CD14-positive monocyte (primary cell): Measurements from ENCODE around the gene CHAT. TPM values are rescaled to one million over a fixed set of nuclear protein-coding genes. Genes with fewer than 3 reads are reported as not detected.
A peak's percentile ranks its signal among the peaks of the same experiment; 100 is the strongest.

Experiments
- DNase-seq, 3 donors: peaks; one replicate each; pipeline ENCODE4 v3.0.0-alpha.2; 2011 to 2022
- H2AFZ ChIP-seq: 2 replicates; pipeline ENCODE4 v1.6.0; 2012; ENCODE audit warnings: mild to moderate bottlenecking, low read depth, low read length, inconsistent platforms; ENCODE audit not compliant: insufficient read depth, poor library complexity, severe bottlenecking
- H3K27ac ChIP-seq, 2 donors: 1 replicate in 1 of 2; 2 replicates in 1 of 2; pipeline ENCODE4 v1.5.1; 2012 to 2013; ENCODE audit warnings: low read length in 2 of 2, control low read depth in 1 of 2, inconsistent platforms in 1 of 2, low read depth in 1 of 2, mild to moderate bottlenecking in 1 of 2
- H3K27me3 ChIP-seq, 2 donors: one replicate each; pipeline versions ENCODE4 v1.6.0 to v1.6.1; 2011 to 2013; ENCODE audit warnings: low read length in 2 of 2; ENCODE audit not compliant: control insufficient read depth in 2 of 2, insufficient read depth in 2 of 2
- H3K36me3 ChIP-seq, 2 donors: replicated peaks in 1 of 2; 1 replicate in 1 of 2; 2 replicates in 1 of 2; pipeline versions ENCODE4 v1.5.1 to v1.6.1; 2012 to 2013; ENCODE audit warnings: low read length in 2 of 2, control low read depth in 1 of 2, inconsistent platforms in 1 of 2, mild to moderate bottlenecking in 1 of 2; ENCODE audit not compliant: insufficient read depth in 2 of 2, control insufficient read depth in 1 of 2
- H3K4me1 ChIP-seq, 2 donors: 1 replicate in 1 of 2; 2 replicates in 1 of 2; pipeline versions ENCODE4 v1.5.1 to v1.6.1; 2012 to 2013; ENCODE audit warnings: low read length in 2 of 2, control low read depth in 1 of 2, inconsistent platforms in 1 of 2, mild to moderate bottlenecking in 1 of 2, moderate library complexity in 1 of 2; ENCODE audit not compliant: insufficient read depth in 2 of 2, control insufficient read depth in 1 of 2
- H3K4me2 ChIP-seq: replicated peaks from 2 replicates; pipeline ENCODE3; 2012; ENCODE audit warnings: low read length, moderate library complexity, mild to moderate bottlenecking; ENCODE audit not compliant: poor library complexity, severe bottlenecking; ENCODE audit errors: extremely low read depth
- H3K4me3 ChIP-seq, 3 experiments: fragments of 200-600 bp in 1 of 3; sonication (generic) in 1 of 3; replicated peaks in 1 of 3; 1 replicate in 2 of 3; 2 replicates in 1 of 3; pipeline ENCODE4 v1.5.1; 2011 to 2013; ENCODE audit warnings: low read length in 3 of 3, mild to moderate bottlenecking in 3 of 3, control low read depth in 2 of 3, low read depth in 2 of 3, inconsistent platforms in 1 of 3, moderate library complexity in 1 of 3
- H3K79me2 ChIP-seq: 2 replicates; pipeline ENCODE4 v1.6.0; 2012; ENCODE audit warnings: mild to moderate bottlenecking, control low read depth, inconsistent platforms, low read length, moderate library complexity; ENCODE audit not compliant: insufficient read depth
- H3K9ac ChIP-seq: 2 replicates; pipeline ENCODE4 v1.6.0; 2017; ENCODE audit warnings: low read length, mild to moderate bottlenecking; ENCODE audit not compliant: insufficient read depth, poor library complexity, severe bottlenecking
- H3K9me3 ChIP-seq, 2 donors: replicated peaks in 1 of 2; 1 replicate in 1 of 2; 2 replicates in 1 of 2; pipeline versions ENCODE4 v1.5.1 to v1.6.1; 2012 to 2013; ENCODE audit warnings: low read length in 2 of 2, control low read depth in 1 of 2; ENCODE audit not compliant: control insufficient read depth in 1 of 2, insufficient read depth in 1 of 2
- H4K20me1 ChIP-seq: 2 replicates; pipeline ENCODE4 v1.6.0; 2012; ENCODE audit warnings: mild to moderate bottlenecking, low read length, control low read depth, moderate library complexity; ENCODE audit not compliant: insufficient read depth
- H3K27ac Mint-ChIP-seq, 7 donors: one replicate each; pipeline ENCODE4 v1.8.0; 2020; ENCODE audit warnings: mild to moderate bottlenecking in 7 of 7, mixed read lengths in 7 of 7, moderate library complexity in 6 of 7, inconsistent platforms in 2 of 7
- H3K27me3 Mint-ChIP-seq, 3 donors: one replicate each; pipeline ENCODE4 v1.8.0; 2021 to 2022; ENCODE audit warnings: low read depth in 3 of 3, mild to moderate bottlenecking in 3 of 3, mixed read lengths in 3 of 3, moderate library complexity in 3 of 3, inconsistent platforms in 1 of 3
- H3K36me3 Mint-ChIP-seq, 2 donors: one replicate each; pipeline ENCODE4 v1.8.0; 2020; ENCODE audit warnings: mixed read lengths in 2 of 2, inconsistent platforms in 1 of 2, mild to moderate bottlenecking in 1 of 2
- H3K4me1 Mint-ChIP-seq: one replicate; pipeline ENCODE4 v1.8.0; 2020; ENCODE audit warnings: mild to moderate bottlenecking, mixed read lengths
- H3K4me3 Mint-ChIP-seq, 2 donors: one replicate each; pipeline ENCODE4 v1.8.0; 2020; ENCODE audit warnings: mild to moderate bottlenecking in 2 of 2, mixed read lengths in 2 of 2, moderate library complexity in 1 of 2
- H3K9me3 Mint-ChIP-seq, 7 donors: one replicate each; pipeline ENCODE4 v1.8.0; 2020 to 2022; ENCODE audit warnings: mixed read lengths in 7 of 7, mild to moderate bottlenecking in 6 of 7, moderate library complexity in 6 of 7, inconsistent platforms in 2 of 7
- CTCF ChIP-seq: fragments of 200-600 bp; IDR thresholded peaks from one replicate; pipeline ENCODE4 v1.8.0; 2022; ENCODE audit warnings: antibody characterized with exemption, mild to moderate bottlenecking
- WGBS: methylation state at CpG from one replicate; pipeline ENCODE4 v1.1.5; 2013; ENCODE audit warnings: missing lambda C conversion rate; ENCODE audit not compliant: insufficient coverage; 5-methylcytosine and 5-hydroxymethylcytosine counted together
- intact Hi-C, 2 donors: fragments of 100-400 bp; cut with micrococcal nuclease; formaldehyde crosslinking; loops; one replicate each; pipeline versions ENCODE4 v1.15.0 to v1.15.1; 2023
- polyA plus RNA-seq, 3 donors: library from polyadenylated mRNA; depleted of rRNA in 1 of 3; unstranded in 2 of 3; stranded (reverse) in 1 of 3; fragments of 300-500 nt in 2 of 3; fragments of >200 nt in 1 of 3; fragmentation: Illumina TruSeq in 2 of 3; gene quantifications; 1 replicate in 2 of 3; 2 replicates in 1 of 3; pipeline ENCODE4 v1.2.3, GENCODE V29; 2012 to 2021

Gene CHAT
- polyA plus RNA-seq, 3 donors: not detected

GRCh38 chr10:49625411-49625810, 11.6 kb downstream of the CHAT start:
- H3K27me3 ChIP-seq: peaks cover 0 to 2% of the 10 kb centered on the region in 2 donors
- no peaks in the 10 kb centered on the region for H3K4me1 Mint-ChIP-seq
- DNase-seq: no peak
- no peaks in the 10 kb centered on the region for H3K79me2 ChIP-seq
- no peaks in the 10 kb centered on the region for H3K9me3 ChIP-seq
- H3K36me3 ChIP-seq: no peaks in the 10 kb centered on the region
- 78% methylated on average over 7 of the region's 10 CpGs for WGBS
- H3K27me3 Mint-ChIP-seq: peaks cover 7 to 8% (median 7%) of the 10 kb centered on the region in 3 donors
- H3K27ac Mint-ChIP-seq: no peak overlapping the region
- no peak overlapping the region for H2AFZ ChIP-seq
- H3K4me2 ChIP-seq: no peak overlapping the region
- intact Hi-C loops: no loop called here
- no peak overlapping the region for H3K27ac ChIP-seq
- H3K9me3 Mint-ChIP-seq: peaks cover 0 to 8% (median 2%) of the 10 kb centered on the region in 7 donors
- H3K4me1 ChIP-seq: no peaks in the 10 kb centered on the region
- H3K4me3 ChIP-seq: no peak overlapping the region
- H4K20me1 ChIP-seq: no peaks in the 10 kb centered on the region
- no peak overlapping the region for H3K9ac ChIP-seq
- H3K36me3 Mint-ChIP-seq: no peaks in the 10 kb centered on the region
- no peak overlapping the region for H3K4me3 Mint-ChIP-seq
- no peak for TF ChIP-seq CTCF

DNA sequence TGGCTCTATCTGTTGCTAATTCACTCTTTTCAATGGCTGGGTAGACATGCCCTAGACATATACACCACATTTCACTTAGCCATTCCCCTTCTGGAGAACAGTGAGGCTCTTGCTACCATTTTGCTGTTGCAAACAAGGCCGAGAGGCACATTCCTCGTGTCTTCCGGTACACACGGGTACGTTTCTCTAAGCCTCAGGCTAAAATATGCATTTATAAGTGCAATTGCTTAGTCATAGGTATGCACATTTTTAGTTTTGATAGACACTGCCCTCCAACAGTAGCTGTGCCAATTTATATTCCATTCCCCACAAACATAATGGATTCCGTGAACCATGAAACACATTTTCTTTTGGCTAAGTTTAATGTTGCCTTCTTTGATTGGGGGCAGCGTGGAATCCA, 13.2 kb downstream of the CHAT start:
- TF ChIP-seq CTCF: no peak
- no peak overlapping the region for H3K4me2 ChIP-seq
- peaks cover 5 to 6% (median 5%) of the 10 kb centered on the region in 3 donors for H3K27me3 Mint-ChIP-seq
- peak overlapping the region in 1 of 7 donors; percentile 22 for H3K27ac Mint-ChIP-seq
- no peaks in the 10 kb centered on the region for H3K4me1 ChIP-seq
- intact Hi-C loops: no loop called here
- H3K4me3 Mint-ChIP-seq: no peak overlapping the region
- no peak overlapping the region for H3K27ac ChIP-seq
- peaks cover 0 to 2% of the 10 kb centered on the region in 2 donors for H3K27me3 ChIP-seq
- no peak for DNase-seq
- H3K9ac ChIP-seq: no peak overlapping the region
- H3K4me1 Mint-ChIP-seq: no peaks in the 10 kb centered on the region
- H3K9me3 ChIP-seq: no peaks in the 10 kb centered on the region
- H3K79me2 ChIP-seq: no peaks in the 10 kb centered on the region
- H2AFZ ChIP-seq: no peak overlapping the region
- no peaks in the 10 kb centered on the region for H3K36me3 Mint-ChIP-seq
- H3K4me3 ChIP-seq: no peak overlapping the region
- H3K9me3 Mint-ChIP-seq: peaks cover 0 to 8% (median 0%) of the 10 kb centered on the region in 7 donors
- 92% methylated on average over 2 of the region's 7 CpGs for WGBS
- no peaks in the 10 kb centered on the region for H3K36me3 ChIP-seq
- H4K20me1 ChIP-seq: no peaks in the 10 kb centered on the region
